Measurements from ENCODE around the gene EYA2. TPM values are rescaled to one million over a fixed set of nuclear protein-coding genes. Genes with fewer than 3 reads are reported as not detected.

Gene EYA2
- total RNA-seq, 4 donors from 2014 or later, result 9.9 to 20.1 (median 13.8) TPM

GRCh38 chr20:47212606-47213207, 318.1 kb downstream of the EYA2 start:
- no peaks in the 10 kb centered on the region for H3K9me3 ChIP-seq
- H3K4me1 ChIP-seq, result peaks cover 9 to 18% of the 10 kb centered on the region in 2 donors
- H3K4me3 ChIP-seq (replicated peaks in 1 of 3), result no peak overlapping the region
- no peak for TF ChIP-seq CTCF (IDR thresholded peaks at IDR 0.05)
- TF ChIP-seq POLR2A (IDR thresholded peaks at IDR 0.05), result no peak
- no peak overlapping the region for H3K27ac ChIP-seq
- intact Hi-C loops (cut with DNase I), result no loop called here
- no peak for DNase-seq
- no peaks in the 10 kb centered on the region for H3K27me3 ChIP-seq
- 95 to 97% methylated on average over 9 of the region's 9 CpGs for WGBS, 2 donors
- H3K36me3 ChIP-seq, result peaks cover 18 to 30% of the 10 kb centered on the region in 2 donors

- peaks cover 18 to 26% of the 10 kb centered on the region in 2 donors for H3K36me3 ChIP-seq
- H3K27me3 ChIP-seq, result no peaks in the 10 kb centered on the region
- intact Hi-C loops (cut with DNase I), result no loop called here
- H3K4me3 ChIP-seq (replicated peaks in 1 of 3), result no peak overlapping the region
- DNase-seq, result no peak
- peaks cover 9 to 22% of the 10 kb centered on the region in 2 donors for H3K4me1 ChIP-seq
- no peaks in the 10 kb centered on the region for H3K9me3 ChIP-seq
- TF ChIP-seq POLR2A (IDR thresholded peaks at IDR 0.05) (no peak), CTCF (IDR thresholded peaks at IDR 0.05) (no peak)
- 95% methylated on average over 9 of the region's 9 CpGs for WGBS, 2 donors
- H3K27ac ChIP-seq, result no peak overlapping the region
These were observed 319.3 kb downstream of the EYA2 start for GRCh38 chr20:47213966-47214365.

GRCh38 chr20:47215653-47216397, 321.2 kb downstream of the EYA2 start:
- H3K27ac ChIP-seq, result peak overlapping the region; percentile 8 to 65 (median 8)
- no peak for DNase-seq
- no peaks in the 10 kb centered on the region for H3K27me3 ChIP-seq
- H3K9me3 ChIP-seq, result no peaks in the 10 kb centered on the region
- peaks cover 9 to 22% of the 10 kb centered on the region in 2 donors for H3K4me1 ChIP-seq
- 92 to 93% methylated on average over 10 of the region's 10 CpGs for WGBS, 2 donors
- H3K36me3 ChIP-seq, result peaks cover 10 to 18% of the 10 kb centered on the region in 2 donors
- H3K4me3 ChIP-seq (replicated peaks in 1 of 3), result no peak overlapping the region
- TF ChIP-seq POLR2A (IDR thresholded peaks at IDR 0.05) (no peak), CTCF (IDR thresholded peaks at IDR 0.05) (no peak)
- intact Hi-C loops (cut with DNase I), result no loop called here

- intact Hi-C loops (cut with DNase I), result no loop called here
- peaks cover 13 to 18% of the 10 kb centered on the region in 2 donors for H3K36me3 ChIP-seq
- DNase-seq, result peak; percentile 82 to 85
- H3K27ac ChIP-seq, result peak overlapping the region; percentile 24 to 65 (median 36)
- no peak overlapping the region for H3K4me3 ChIP-seq (replicated peaks in 1 of 3)
- no peaks in the 10 kb centered on the region for H3K9me3 ChIP-seq
- H3K4me1 ChIP-seq, result peaks cover 9 to 22% of the 10 kb centered on the region in 2 donors
- TF ChIP-seq CTCF (IDR thresholded peaks at IDR 0.05) (no peak), POLR2A (IDR thresholded peaks at IDR 0.05) (no peak)
- 55 to 62% methylated on average over 7 of the region's 7 CpGs for WGBS, 2 donors
- H3K27me3 ChIP-seq, result no peaks in the 10 kb centered on the region
These were observed 322.3 kb downstream of the EYA2 start for GRCh38 chr20:47216819-47217410.
